ENCODE measurements around the gene USPL1.
A peak's percentile ranks its signal among the peaks of the same experiment; 100 is the strongest.

The USPL1 gene

DNA sequence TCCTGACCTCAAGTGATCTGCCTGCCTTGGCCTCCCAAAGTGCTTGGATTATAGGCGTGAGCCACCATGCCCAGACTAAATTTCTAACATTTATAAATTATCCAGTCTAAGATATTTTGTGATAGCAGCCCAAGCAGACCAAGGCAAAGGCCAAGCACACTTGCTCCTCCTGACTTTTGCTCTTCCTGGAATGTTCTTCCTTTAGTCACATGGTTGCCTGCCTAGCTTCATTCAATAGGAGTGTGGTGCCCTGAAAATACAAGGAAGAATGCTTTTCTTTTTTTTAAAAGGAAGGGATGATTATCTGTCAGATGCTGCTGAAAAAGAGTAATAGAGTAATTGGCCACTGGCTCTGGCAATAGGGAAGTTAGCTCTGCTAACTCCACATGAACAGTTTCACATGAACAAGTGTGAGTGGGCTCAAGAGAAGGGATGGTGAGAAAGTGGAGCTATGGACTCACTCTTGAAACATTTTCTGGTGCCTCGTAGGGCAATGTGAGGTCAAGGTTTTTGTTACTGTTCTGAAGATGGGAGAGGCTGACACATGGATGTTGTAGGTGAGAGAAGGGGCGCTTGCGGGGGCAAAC lies 47.1 kb downstream of the USPL1 start:
- no peak for FAIRE-seq

DNA sequence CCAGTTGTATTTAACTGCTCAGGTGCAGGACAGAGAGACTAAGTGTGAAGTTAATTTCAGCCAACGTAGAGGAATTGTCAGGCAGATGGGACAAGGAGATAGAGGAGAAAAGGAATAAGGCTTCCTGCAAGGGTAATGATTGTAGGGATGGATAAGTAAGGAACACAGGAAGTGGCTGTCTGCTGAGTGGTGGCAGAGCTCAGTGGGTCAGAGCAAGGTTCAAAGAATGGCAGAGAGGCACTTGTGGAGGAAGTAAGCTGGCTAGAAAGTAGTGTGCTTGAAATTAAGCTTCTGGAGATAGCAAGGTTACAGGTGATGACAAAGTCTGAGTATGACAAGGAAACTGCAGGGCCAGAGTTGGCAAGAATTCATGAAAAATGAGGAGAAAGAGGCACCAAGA lies 47.9 kb downstream of the USPL1 start:
- no peak for FAIRE-seq

DNA sequence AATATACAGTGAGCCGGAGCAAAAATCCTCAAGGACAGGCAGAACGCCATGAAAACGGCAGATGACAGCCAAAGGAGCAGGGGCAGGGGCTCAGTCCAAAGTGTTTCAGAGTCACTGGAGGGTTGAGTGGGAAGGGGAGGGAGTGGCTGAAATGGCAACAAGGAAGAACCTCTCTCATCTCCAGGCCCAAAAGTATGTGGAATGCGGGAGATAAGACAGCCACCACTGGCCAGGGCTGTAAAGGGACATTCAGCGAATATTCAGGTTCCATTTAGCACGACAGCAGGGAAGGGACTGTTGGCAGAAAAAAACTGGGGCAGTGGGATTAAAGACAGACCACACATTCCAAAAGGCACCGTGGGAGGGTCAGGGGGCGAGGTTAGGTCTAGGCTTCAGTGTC lies 48.4 kb downstream of the USPL1 start:
- no peak for FAIRE-seq

DNA sequence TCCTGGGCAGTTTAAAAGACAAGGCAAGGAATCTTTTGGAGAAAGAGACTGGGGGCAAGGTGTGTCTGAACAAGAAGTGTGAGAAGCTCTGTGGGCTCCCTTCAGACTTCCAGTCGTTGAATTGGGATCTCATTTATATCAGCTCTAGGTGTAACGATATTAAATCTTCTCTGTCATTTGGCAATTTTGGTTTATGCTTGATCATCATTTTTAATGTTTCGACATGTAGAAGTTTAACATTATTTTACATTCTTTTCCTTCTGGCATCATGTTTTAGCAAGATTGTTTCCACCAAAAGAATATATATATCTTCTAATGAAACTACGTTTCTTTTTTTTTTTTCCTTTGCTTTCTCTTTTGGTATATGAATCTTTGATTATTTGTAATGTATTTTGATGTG lies 49.3 kb downstream of the USPL1 start:
- no peak for FAIRE-seq

DNA sequence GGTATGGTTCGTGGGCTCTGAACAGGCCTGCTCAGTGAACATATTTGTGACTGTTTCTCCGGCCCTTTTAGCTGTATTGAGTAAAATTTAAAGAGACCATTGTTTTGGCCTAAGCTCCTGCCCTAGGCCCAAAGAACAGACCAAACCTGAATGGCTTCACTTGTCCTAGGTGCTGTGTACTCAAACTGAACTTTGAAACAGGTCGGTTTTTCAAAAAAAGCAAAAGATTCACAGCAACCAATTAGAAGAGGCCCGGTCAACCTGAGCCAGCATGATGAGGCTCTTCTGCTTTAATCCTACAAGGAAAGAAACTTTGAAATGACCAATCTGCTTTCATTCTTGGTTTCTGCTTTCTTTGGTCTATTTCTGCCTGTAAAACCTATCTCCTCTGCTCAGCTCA lies 50.6 kb downstream of the USPL1 start:
- FAIRE-seq = no peak

DNA sequence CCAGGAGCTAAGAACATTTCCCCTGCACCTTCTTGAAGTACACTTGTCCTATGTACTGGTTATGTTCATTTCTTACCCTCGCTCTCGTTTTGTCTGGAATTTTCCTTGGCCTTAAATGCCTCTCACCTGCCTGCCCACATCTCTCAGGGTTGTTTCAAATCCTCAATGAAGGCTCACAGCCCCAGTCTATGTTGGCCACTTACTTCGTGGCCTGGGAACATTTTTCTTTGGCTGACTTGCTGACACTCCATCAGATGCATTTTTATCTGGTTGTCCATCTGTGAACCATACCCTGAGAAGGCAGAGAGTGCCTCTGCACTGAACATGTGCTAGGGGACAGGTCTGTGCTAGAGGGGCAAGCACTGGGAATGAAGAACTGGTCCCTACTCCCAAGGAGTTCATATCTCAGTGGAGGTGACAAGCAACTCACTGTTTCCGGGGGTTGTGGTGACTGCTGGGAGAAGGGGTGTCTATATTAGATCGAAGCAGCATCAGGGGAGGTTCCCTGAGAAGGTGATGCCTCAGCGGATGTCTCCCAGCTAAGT lies 53.6 kb downstream of the USPL1 start:
- FAIRE-seq = no peak

DNA sequence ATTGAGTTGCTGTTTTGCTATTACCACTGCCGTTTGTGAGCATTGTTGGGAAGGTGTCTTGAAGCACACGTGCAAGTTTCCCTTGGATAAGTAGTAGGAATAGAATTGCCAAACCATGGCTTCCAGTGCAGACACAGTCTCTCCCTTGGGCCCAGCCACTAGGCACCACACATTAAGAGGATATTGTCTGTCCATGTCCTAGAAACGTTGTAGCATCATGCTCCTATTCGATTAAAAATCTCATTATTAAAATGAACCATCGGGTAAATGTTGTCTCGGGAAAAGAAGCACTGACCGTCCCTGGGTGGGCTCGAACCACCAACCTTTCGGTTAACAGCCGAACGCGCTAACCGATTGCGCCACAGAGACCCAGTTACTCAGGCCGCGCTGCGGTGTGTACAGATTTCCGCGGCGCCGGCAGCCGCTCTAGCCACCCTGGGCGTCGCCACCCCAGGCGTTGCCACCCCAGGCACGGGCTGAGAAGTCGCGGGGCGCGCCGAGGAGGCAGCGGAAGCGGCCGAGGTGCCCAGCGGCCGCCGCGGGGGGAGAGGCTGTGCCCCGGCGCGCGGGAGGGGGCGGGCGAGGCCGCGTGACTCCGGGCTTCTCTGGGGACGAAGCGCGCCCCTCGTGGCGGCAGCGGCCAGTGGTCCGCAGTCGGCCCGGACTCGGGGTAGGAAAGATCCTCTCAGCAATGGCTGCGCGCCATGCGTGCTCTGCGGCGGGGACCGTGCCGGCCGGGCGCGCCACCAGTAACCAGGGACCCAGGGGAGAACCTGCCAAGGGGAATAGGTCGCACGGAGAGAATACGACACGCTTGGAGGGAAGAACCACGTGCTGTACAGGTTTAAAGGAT lies 56.2 kb downstream of the USPL1 start:
- FAIRE-seq = no peak

DNA sequence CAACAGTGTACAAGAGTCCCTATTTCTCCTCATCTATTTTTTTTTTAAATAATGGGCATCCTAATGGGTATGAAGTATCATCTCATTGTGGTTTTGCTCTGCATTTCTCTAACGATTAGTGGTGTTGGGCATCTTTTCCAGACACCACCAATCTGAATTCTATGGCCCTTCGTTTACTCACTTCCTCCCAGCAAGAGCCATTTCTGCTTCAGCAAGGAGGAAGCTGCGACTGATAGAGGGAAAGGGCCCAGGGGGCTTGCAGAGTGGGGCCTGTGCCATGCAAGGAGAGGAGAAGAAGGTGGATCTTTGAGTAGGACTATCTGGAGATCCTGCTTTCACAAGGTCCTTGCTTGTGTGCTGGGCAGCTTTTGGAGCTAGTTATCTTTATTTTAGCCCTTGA lies 58.0 kb downstream of the USPL1 start:
- no peak for FAIRE-seq

DNA sequence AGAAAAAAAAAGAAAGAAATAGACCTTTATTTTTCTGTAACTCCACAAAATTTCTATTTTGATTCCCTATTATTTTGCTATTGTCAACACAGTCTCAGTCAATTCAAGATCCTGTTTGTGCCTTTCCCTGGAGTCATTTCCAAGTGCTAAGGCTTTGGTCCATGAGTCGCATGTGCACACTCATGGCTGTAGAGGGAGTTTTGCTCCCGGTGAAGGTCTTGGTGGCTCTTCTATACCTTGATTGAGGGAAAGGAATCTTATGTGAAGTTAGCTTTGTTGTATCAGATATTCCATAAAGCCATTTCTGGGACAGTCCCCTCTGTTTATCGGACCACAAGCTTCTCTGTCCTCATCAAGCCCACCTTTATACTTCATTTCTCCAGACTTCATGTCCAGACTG lies 59.0 kb downstream of the USPL1 start:
- FAIRE-seq = no peak

DNA sequence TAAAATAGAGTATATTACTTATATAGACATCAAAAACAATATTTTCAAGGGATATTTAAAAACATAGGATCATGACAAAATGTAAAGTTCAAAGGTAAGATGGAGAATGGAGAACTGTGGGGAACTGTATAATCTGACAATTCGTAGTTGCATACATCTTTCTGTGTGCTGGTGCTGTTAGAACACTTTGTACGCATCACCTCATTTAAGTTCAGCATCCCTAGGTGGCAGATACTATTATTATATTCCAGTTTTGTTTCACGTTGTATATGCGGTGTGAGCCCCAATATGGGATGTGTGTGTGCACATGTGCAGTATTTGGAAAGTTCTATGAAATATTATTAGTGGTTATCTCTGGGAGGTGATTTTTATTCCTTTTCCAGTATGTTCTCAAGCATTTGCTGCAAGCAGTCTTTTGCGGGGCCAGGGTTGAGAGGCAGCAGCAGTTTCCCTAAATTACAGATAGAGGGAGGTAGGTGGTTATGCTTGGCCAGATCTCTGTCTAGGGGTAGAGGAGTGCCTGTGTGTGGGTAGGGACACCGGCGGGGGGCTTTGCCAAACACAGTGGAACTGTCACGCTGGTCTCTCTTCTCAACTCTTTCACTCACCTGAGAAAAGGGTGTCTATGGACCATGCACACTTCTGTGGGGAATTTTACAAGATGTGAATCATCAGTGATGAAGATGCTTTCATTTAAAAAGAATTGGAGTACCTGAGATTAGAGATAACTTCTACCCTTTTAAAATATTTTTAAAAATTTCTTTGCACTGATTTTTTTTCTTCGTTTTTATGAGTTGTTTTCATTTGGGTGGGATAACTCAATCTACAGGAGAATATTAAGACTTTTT lies 62.0 kb downstream of the USPL1 start:
- FAIRE-seq = peak; percentile 16

DNA sequence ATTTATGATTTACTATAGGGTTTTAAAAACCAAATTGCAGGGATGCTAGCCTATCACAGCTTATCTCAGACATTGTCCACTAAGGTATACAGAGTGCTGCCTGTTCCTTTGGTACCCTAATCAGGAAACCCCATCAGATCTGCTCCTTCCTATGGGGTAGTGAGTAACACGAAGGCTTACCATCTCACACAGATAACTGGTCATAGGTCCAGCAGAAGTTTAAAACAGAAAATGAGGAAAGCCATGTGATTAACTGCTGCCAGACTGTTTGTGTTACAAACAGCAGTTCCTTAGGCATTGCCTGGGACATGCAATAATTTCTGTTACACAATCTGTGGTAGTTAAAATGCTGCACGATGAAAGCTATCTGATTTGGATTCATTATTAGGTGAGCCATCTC lies 64.1 kb downstream of the USPL1 start:
- no peak for FAIRE-seq

DNA sequence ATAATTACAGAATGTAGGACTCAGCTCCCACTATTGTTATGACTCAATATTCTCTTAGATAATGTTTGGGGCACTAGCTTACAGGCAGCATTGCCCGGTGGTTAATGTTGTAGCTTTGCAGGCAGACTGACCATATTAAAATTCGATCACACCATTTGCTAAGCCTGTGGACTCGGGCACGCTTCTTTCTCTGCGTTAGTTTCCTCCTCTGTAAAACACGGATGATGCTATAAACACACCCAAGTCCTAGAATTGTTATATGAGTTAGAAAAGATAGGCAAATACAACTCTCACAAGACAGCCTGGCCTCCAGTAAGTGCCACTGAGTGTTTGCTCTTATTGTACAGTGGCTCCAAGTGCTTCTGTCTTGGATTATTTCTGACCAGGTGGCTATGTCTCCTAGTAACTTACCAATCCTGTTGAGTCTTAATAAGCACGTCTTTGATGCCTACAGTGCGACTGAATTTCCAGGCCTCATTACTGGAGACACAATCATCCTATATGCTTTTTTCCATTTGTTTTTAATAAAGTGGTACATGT lies 67.7 kb downstream of the USPL1 start:
- no peak for FAIRE-seq

DNA sequence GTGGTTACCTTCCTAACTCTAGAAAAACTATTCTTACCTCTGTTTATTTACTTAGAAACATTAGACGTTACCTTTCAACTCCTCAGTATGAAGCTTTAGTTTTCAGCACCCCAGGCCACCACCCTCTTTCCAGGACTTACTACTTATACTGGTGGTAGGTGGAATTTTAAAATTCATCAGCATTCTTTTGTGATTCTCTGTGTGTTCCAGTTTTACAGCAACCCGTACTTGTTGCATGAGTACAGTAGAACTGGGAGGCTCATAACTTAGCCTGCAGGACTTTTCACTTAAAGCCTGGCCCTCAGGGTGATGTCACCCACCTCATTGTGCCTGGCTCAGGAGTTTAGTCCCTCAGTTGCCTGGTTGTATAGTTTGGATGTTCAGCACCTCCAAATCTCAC lies 68.3 kb downstream of the USPL1 start:
- FAIRE-seq = no peak

DNA sequence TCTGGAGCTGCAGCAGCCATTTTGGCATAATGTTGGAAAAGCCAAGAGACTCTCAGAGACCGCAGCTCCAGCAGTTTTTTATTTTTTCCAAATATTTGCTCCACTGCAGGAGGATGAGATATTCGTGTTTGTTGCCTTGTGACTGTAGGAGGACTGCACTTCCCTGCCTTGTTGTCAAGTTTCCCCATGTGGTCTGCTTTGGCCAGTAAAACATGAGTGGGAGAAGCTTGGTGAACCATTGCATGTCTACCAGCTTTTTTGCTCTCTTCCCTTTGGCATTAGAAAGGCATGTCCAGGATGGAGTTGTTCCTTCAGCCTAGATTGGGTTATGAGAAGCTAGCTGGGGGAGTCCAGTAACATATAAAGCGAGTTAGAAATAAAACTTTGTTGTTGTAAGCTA lies 69.9 kb downstream of the USPL1 start:
- no peak for FAIRE-seq

DNA sequence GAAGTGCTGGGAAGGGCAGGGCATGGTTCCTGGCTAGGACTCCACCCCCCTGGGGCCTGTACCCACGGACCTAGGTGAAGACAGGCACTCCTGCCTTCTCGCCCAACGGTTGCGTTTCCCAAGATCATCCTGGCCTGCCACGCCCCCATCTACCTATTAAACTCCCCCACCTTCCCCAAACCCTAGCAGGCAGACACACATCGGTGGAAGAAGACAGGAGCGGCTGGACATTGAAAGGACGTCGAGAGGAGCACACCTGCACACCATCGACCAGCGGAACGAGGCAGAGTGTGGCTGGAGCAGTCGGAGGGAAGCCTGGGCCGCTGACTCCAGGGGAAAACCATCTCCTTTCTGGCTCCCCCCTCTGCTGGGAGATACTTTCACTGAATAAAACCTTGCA lies 72.0 kb downstream of the USPL1 start:
- FAIRE-seq = no peak

DNA sequence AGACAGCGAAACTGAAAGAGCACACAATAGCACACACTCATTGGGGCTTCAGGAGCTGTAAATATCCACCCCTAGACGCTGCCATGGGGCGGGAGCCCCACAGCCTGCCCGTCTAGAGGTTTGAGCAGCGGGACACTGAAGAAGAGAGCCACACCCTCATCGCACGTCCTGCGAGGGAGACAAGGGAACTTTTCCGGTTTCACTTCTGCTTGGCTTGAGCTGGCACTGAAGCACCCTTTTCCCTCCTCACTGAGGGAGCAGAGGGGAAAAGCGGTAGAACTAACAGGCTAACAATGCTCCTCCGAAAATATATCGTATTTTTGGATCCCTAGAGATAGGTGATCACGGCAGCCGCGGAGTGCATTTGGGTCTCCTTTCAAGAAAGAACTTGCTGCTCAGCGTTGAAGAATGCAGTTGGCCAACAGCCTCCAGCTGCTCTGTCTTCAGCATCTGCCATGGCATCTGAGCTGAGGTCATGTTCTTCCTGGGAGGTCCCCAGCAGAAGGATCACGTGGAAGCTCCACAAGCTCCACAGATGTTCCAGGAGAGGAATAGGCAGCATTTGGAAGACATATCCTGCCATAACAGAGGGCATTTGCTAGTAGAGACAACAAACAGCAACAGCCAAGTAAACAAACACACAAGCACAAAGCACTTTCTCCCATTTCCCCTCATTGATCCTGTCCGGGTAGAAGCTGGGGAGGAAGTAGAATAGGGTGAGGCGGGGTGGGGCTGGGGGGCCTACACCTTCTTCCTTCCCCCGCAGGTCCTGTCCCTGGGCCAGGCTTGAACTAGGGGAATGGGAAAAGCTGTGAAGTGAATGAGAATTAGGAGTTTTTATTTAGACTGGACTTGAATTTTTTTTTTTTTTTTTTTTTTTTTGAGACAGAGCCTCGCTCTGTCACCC lies 72.8 kb downstream of the USPL1 start:
- no peak for FAIRE-seq

DNA sequence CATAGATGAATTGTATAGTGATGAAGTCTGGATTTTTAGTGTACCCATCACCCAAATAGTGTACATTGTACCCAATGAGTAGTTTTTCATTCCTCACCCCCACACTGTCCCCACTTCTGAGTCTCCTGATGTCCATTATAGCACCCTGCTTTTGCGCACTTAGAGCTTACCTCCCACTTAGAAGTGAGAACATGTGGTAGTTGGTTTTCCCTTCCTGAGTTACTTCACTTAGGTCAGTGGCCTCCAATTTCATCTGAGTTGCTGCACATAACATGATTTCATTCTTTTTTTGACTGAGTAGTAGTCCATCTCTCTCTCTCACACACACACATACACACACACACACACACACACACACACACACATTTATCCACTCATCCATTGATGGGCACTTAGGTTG lies 74.4 kb downstream of the USPL1 start:
- no peak for FAIRE-seq

DNA sequence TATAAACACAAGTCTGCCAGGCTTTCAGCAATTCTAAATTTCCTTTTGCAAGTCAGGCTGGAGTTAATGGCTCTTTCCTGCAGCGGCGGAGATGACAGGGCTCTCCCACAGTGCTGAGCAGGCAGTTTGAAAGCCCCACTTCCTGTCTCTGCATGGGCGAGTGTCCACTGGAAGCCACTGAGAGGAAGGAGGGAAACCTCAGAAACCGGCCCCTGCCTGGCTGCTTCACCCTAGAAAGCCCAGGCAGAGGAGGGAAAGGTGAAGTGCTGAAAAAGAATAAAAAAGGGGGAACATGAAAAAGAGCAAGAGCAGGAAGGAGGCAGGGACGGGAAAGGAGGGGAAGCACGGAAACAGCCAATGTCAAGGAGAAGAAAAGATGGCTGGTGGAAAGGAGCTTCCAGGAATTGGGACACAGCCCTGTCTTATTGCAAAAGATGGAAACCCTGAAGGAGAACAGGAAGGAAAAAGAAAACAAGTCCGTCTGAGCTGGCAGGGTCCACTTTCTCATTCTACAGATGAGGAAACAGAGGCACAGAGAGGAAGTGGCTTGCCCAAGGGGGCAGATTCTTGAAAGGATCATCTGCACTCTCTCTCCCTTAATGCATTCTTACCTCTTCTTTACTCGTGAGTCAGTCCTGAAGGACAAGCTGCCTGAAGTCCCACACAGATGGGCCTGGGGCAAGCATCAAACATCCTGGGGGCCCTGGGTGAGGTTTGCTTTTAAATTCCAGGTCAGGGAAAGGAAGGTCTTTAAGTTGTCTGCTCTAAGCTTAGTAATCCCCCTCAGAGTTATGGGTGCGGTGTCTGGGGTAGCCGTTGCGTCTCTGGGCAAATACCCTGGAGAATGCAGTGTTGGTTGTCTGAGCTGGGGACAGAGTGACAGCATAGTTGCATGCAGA lies 78.8 kb downstream of the USPL1 start:
- no peak for FAIRE-seq

DNA sequence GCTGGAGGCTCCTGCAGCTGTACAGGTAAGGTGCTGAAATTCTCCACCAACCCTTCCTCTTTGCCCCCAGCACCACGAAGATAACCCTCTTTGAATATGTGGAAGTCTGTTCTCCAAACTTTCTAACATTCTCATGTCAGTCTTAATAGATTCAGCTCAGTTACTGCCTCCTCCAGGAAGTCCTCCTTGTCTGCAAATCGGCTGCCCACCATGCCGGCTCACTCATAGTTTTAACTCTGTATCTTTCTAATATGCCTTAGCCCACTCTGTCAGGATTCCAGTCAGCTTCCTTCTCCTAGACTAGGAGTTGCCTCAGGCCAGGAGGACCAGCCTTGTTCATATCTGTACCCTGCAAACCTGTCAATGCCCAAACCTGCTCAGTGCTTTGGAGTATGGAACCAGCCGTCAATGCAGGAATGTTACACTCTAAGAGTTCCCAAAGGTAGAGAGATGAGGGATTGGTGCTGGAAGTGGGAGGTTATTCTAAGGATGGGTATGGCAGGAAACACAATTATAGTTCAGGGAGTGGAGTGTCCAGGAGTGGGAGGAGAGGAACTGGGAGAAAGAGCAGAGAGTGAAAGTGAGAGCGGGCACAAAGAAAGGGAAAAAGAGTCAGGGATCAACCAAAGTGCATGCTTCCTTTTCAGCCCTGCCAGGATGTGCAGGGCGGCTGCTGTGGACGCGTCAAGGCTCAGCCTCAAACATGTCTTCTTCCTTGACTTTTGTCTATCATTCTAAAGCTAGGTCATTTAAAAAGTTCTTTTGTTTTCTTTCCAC lies 79.6 kb downstream of the USPL1 start:
- no peak for FAIRE-seq

DNA sequence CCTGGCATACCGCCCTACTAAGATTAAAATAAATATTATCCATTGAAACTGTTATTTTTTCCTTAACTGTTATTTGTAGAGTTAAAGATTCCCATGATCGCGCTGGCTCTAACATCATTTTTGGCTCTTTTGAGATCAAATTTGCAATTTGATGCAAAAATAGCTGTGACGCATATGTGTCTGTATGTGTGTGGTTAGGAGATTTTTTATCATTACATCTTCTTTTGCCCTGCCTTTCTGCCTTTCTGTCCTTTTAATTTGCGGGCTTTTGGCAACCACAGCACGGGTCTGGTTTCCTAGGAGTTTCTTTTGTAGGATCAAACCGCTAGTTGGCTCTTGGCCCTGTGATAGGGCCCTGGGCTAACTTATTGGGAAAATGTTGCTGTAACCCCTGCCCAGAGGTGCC lies 80.3 kb downstream of the USPL1 start:
- FAIRE-seq = no peak

Data from A204.1 (cell line).